ENCODE data around the gene ABCC8.

DNA sequence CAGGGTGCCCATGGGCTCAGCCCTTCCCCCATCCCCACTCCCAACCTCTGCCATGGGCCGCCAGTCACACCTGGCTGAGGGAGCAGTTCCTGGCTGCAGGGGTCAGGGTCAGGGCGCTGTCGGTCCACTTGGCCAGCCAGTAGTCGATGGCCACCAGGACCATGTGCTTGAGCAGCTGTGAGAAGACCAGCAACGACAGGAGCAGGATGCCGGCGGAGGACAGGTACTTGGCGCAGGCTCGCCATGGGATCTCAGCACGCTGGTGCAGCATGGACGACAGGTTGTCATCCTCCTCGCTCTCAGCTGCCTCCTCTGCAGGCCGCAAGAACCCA lies 69.9 kb downstream of the ABCC8 start:
- no peak for TF ChIP-seq EZH2 (IDR thresholded peaks at IDR 0.05; ENCODE audit: borderline replicate concordance, low read length)
- TF ChIP-seq, protein P1, sequence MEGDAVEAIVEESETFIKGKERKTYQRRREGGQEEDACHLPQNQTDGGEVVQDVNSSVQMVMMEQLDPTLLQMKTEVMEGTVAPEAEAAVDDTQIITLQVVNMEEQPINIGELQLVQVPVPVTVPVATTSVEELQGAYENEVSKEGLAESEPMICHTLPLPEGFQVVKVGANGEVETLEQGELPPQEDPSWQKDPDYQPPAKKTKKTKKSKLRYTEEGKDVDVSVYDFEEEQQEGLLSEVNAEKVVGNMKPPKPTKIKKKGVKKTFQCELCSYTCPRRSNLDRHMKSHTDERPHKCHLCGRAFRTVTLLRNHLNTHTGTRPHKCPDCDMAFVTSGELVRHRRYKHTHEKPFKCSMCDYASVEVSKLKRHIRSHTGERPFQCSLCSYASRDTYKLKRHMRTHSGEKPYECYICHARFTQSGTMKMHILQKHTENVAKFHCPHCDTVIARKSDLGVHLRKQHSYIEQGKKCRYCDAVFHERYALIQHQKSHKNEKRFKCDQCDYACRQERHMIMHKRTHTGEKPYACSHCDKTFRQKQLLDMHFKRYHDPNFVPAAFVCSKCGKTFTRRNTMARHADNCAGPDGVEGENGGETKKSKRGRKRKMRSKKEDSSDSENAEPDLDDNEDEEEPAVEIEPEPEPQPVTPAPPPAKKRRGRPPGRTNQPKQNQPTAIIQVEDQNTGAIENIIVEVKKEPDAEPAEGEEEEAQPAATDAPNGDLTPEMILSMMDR (conservative IDR thresholded peaks at IDR 0.05 in 1 of 2, IDR thresholded peaks at IDR 0.05 in 1 of 2; ENCODE audit: extremely low read depth in 1 of 2, insufficient read depth in 1 of 2, low read depth in 1 of 2, low read length in 2 of 2): no peak

Measured in mammary epithelial cell (primary cell).